ENCODE measurements around the gene FAM162B. TPM values are rescaled to one million over a fixed set of nuclear protein-coding genes. Genes with fewer than 3 reads are reported as not detected.

Gene FAM162B
- 0.26 TPM in 1 of 2 replicates, not detected in the other for total RNA-seq (2014; rRNA removed; shearing (Covaris generic); ENCODE audit: low replicate concordance)

- Histone ChIP-seq H3K27me3 (no peaks in the 10 kb centered on the region), H3K36me3 (no peaks in the 10 kb centered on the region), H3K9me3 (no peaks in the 10 kb centered on the region), H3K4me3 (peak within 1 kb of the TSS; percentile 42)
- DNase-seq: peak; percentile 38
Observed at GRCh38 chr6:116764961-116765841, at the start of gene FAM162B. FAM162B (minus strand) TSS chr6:116765719; CDS start chr6:116765576, 143 bp downstream.

DNA sequence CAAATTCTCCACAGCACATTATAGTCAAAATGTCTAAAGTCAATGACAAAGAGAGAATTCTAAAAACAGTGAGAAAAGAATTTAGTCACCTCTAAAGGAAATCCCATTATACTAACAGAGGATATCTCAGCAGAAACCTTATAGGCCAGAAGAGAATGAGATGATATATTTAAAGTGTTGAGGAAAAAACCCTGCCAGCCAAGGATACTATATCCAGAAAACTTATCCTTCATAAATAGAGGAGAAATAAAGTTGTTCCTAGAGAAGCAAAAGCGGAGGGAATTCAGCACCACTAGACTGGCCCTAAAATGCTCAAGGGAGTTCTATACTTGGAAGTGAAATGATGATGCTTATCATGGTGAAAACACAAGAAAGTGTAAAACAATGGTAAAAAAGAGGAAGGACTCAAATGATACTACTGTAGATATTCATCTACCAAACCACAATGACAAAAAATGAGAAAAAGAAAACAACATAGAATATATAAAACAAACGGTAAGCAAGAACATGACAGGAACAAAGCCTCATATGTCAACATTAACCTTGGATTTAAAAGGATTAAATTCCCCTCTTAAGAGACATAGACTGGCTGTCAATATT lies 46.6 kb upstream of the FAM162B start:
- Histone ChIP-seq H3K36me3 (no peaks in the 10 kb centered on the region), H3K27me3 (no peaks in the 10 kb centered on the region), H3K4me3 (no peak overlapping the region), H3K9me3 (no peaks in the 10 kb centered on the region)
- DNase-seq: no peak

DNA sequence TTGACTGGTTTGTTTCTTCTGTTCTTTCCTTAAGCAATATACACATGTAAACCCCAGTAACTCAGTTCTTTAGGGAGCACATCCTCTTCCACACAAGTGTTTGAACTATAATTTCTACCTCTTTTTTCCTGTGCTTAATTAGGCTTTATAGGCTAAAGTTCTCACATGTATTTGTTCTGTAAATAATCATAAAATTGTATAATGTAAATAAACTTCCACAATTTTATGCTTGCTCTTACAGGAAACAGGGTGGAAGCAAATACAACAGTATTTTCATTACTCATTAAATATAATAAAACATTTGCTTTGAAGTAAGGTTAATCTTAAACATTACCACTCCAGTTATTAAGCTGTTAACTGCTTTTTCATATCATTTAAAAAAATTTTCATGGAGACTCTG lies 36.5 kb upstream of the FAM162B start:
- H3K9me3 ChIP-seq: no peaks in the 10 kb centered on the region
- no peak overlapping the region for H3K4me3 ChIP-seq
- no peak for DNase-seq
- no peaks in the 10 kb centered on the region for H3K27me3 ChIP-seq
- H3K36me3 ChIP-seq: no peaks in the 10 kb centered on the region

GRCh38 chr6:116799945-116800344 lies 34.4 kb upstream of the FAM162B start:
- H3K4me3 ChIP-seq: no peak overlapping the region

GRCh38 chr6:116797585-116797984 lies 32.1 kb upstream of the FAM162B start:
- Histone ChIP-seq H3K36me3 (no peaks in the 10 kb centered on the region), H3K4me3 (no peak overlapping the region), H3K27me3 (no peaks in the 10 kb centered on the region), H3K9me3 (no peaks in the 10 kb centered on the region)
- no peak for DNase-seq

More at GRCh38 chr6:116799945-116800344, 34.4 kb upstream of the FAM162B start:
- no peak for DNase-seq
- no peaks in the 10 kb centered on the region for H3K9me3 ChIP-seq
- no peaks in the 10 kb centered on the region for H3K27me3 ChIP-seq
- H3K36me3 ChIP-seq: no peaks in the 10 kb centered on the region

- no peaks in the 10 kb centered on the region for H3K36me3 ChIP-seq
- H3K4me3 ChIP-seq: no peak overlapping the region
- DNase-seq: no peak
- H3K27me3 ChIP-seq: no peaks in the 10 kb centered on the region
- H3K9me3 ChIP-seq: no peaks in the 10 kb centered on the region
Observed at GRCh38 chr6:116793224-116793623, 27.7 kb upstream of the FAM162B start.

DNA sequence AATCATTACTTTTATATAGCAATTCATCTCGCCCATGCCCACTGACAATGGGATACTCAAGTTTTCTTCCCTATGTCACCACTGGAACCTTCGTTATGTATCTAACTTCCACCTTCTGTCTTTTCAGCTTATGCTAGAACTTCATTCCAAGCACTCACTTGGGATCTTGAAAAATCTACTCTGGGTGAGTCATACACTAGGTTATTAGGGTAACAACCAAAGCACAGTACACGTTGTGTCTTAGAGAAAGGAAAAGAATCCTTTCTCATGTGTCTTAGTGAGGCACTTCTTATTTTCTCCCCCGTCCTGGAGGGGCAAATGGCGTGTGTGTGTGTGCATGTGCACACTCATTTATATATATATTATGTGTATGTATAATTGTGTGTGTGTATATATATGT lies 18.3 kb upstream of the FAM162B start:
- Histone ChIP-seq H3K27me3 (no peaks in the 10 kb centered on the region), H3K4me3 (no peak overlapping the region), H3K9me3 (no peaks in the 10 kb centered on the region), H3K36me3 (no peaks in the 10 kb centered on the region)
- DNase-seq: no peak

- H3K4me3 ChIP-seq: no peak overlapping the region
- DNase-seq: no peak
- no peaks in the 10 kb centered on the region for H3K27me3 ChIP-seq
- no peaks in the 10 kb centered on the region for H3K36me3 ChIP-seq
- no peaks in the 10 kb centered on the region for H3K9me3 ChIP-seq
Observed at GRCh38 chr6:116779573-116780164, 14.2 kb upstream of the FAM162B start.

GRCh38 chr6:116773886-116774285 lies 8.4 kb upstream of the FAM162B start:
- no peaks in the 10 kb centered on the region for H3K9me3 ChIP-seq
- no peak overlapping the region for H3K4me3 ChIP-seq
- no peak for DNase-seq
- no peaks in the 10 kb centered on the region for H3K27me3 ChIP-seq
- H3K36me3 ChIP-seq: no peaks in the 10 kb centered on the region

DNA sequence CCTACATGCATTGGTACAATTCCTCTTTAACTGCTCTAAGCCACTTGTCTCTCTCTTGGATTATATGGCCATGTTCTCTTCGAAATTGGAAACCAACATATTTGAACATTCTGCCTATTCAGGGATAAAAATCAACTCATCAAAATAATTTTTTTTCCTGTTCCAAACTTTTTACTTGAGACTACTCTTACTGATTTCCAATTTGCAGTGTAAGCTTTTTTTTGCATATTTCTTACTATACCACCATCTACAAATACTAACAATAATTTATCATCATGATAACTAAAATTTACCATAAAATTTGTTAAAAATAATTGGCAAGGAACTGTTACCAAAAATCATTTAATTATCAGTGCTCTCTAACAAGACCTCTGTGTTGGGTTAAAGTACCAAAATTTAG lies 6.9 kb upstream of the FAM162B start:
- Histone ChIP-seq H3K36me3 (no peaks in the 10 kb centered on the region), H3K9me3 (no peaks in the 10 kb centered on the region), H3K4me3 (no peak overlapping the region), H3K27me3 (no peaks in the 10 kb centered on the region)
- DNase-seq: no peak

GRCh38 chr6:116767715-116768114 lies 2.2 kb upstream of the FAM162B start:
- DNase-seq: no peak
- no peaks in the 10 kb centered on the region for H3K36me3 ChIP-seq
- H3K9me3 ChIP-seq: no peaks in the 10 kb centered on the region

GRCh38 chr6:116766506-116767176 lies 1.1 kb upstream of the FAM162B start:
- no peaks in the 10 kb centered on the region for H3K27me3 ChIP-seq
- H3K9me3 ChIP-seq: no peaks in the 10 kb centered on the region
- H3K4me3 ChIP-seq: no peak overlapping the region
- no peak for DNase-seq
- no peaks in the 10 kb centered on the region for H3K36me3 ChIP-seq

More at GRCh38 chr6:116767715-116768114, 2.2 kb upstream of the FAM162B start:
- Histone ChIP-seq H3K4me3 (no peak overlapping the region), H3K27me3 (no peaks in the 10 kb centered on the region)

DNA sequence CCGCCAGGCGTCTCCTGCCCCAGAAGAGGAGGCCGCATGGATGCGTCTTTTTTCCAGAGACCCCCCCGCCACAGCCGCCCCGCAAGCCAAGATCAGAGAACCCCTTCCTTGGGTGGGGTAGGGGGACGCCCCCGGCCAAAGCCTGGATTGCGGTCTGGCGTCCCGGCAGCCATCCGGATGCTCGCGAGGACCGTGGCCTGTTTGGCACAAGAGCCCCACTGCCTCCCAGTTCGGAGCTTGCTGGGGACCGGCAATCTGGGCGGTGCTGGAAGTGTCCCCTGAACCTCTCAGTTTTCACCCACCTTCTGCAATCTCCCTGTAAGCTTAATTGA lies 924 bp downstream of the FAM162B start:
- Histone ChIP-seq H3K36me3 (no peaks in the 10 kb centered on the region), H3K4me3 (peak overlapping the region; percentile 42), H3K27me3 (no peaks in the 10 kb centered on the region), H3K9me3 (no peaks in the 10 kb centered on the region)
- DNase-seq: no peak

GRCh38 chr6:116763906-116764628 lies 1.5 kb downstream of the FAM162B start:
- Histone ChIP-seq H3K36me3 (no peaks in the 10 kb centered on the region), H3K9me3 (no peaks in the 10 kb centered on the region), H3K4me3 (no peak overlapping the region), H3K27me3 (no peaks in the 10 kb centered on the region)
- DNase-seq: no peak

DNA sequence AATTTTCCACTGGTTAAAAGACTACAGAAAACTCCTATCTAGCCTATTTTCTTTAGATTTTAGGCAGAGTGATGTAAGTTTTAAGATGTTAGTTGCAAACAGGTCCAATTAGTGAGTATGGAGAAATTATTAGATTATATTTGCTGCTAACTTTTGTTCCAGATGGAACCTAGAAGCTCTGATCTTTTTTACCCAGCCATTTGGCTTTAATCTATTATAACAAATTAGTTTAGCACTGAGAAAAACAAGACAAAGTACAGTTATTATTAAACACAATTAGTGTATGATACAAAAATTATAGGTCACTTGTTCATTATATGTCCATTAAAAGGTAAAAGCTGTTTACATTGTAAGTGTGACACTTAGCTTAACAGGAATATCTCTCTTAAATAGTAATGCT lies 2.5 kb downstream of the FAM162B start:
- no peak for DNase-seq
- H3K9me3 ChIP-seq: no peaks in the 10 kb centered on the region
- H3K27me3 ChIP-seq: no peaks in the 10 kb centered on the region
- no peak overlapping the region for H3K4me3 ChIP-seq
- no peaks in the 10 kb centered on the region for H3K36me3 ChIP-seq

DNA sequence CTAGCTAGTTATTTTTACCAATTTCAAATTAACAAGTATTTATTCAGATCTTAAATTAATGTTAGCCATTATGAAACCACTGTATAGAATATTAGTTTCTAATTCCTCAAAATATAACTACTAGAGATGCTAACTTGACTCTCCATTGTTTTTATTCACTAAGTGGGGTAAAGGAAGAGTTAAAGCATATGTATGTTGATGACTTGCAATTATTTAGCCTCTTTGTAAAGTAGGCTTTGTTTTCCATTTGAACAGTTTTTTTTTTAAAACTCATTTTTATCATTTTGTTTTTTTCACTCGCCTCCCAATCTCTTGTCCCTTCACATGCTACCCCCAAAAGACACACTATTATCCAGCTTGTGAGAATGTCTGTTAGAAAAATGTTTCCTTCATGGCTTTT lies 3.3 kb downstream of the FAM162B start:
- Histone ChIP-seq H3K27me3 (no peaks in the 10 kb centered on the region), H3K9me3 (no peaks in the 10 kb centered on the region), H3K36me3 (no peaks in the 10 kb centered on the region), H3K4me3 (no peak overlapping the region)
- DNase-seq: no peak
